Testis (tissue), 3 donors: ENCODE measurements around the gene DMD. TPM values are rescaled to one million over a fixed set of nuclear protein-coding genes. Genes with fewer than 3 reads are reported as not detected.

Source experiments
- DNase-seq: peaks from one replicate; pipeline ENCODE4 v3.0.0-alpha.2; 2019
- H3K27ac ChIP-seq, 2 donors: fragments of 200-600 bp; sonication (generic); one replicate each; pipeline ENCODE4 v1.5.1; 2019
- H3K27me3 ChIP-seq: fragments of 200-600 bp; sonication (generic); one replicate; pipeline ENCODE4 v1.5.1; 2019
- H3K36me3 ChIP-seq: fragments of 200-600 bp; sonication (generic); one replicate; pipeline ENCODE4 v1.5.1; 2017; ENCODE audit warnings: low read depth; ENCODE audit errors: missing control alignments
- H3K4me1 ChIP-seq: fragments of 200-600 bp; sonication (generic); one replicate; pipeline ENCODE4 v1.5.1; 2019
- H3K4me3 ChIP-seq, 2 donors: fragments of 200-600 bp; sonication (generic); one replicate each; pipeline ENCODE4 v1.5.1; 2017 to 2019
- H3K9me3 ChIP-seq: fragments of 200-600 bp; sonication (generic); one replicate; pipeline ENCODE4 v1.5.1; 2017
- POLR2A ChIP-seq: fragments of 450-650 bp; IDR thresholded peaks from one replicate; pipeline ENCODE4 v1.6.1; 2017; ENCODE audit warnings: antibody characterized with exemption, mild to moderate bottlenecking, moderate library complexity
- WGBS, 2 donors: methylation state at CpG; one replicate each; pipeline ENCODE4 v1.1.5; 2018; 5-methylcytosine and 5-hydroxymethylcytosine counted together
- intact Hi-C: fragments of 100-400 bp; cut with DNase I; formaldehyde crosslinking; loops from one replicate; pipeline ENCODE4 v1.15.1; 2023; ENCODE audit warnings: low total_unique reads
- polyA plus RNA-seq: library from polyadenylated mRNA; stranded (reverse); fragments of 350-450 nt; fragmentation: Illumina TruSeq; extraction: RNeasy Lipid Tissue Mini Kit (QIAGEN cat#74804); gene quantifications from one replicate; pipeline ENCODE4 v1.2.3, GENCODE V29; 2014; ENCODE audit warnings: low read depth, low replicate concordance; ENCODE audit not compliant: insufficient read depth
- total RNA-seq, 2 donors: library from RNA; depleted of rRNA; stranded (reverse); fragments of >200 nt; gene quantifications; one replicate each; pipeline ENCODE4 v1.2.3, GENCODE V29; 2016
- TF ChIP-seq, protein P1 (sequence below), 3 experiments: fragments of 450-650 bp in 2 of 3; fragments of 200-600 bp in 1 of 3; sonication (generic) in 1 of 3; IDR thresholded peaks; one replicate each; pipeline ENCODE4 v1.5.1; 2016 to 2019; ENCODE audit warnings: antibody characterized with exemption in 3 of 3, mild to moderate bottlenecking in 2 of 3, moderate library complexity in 1 of 3

Gene DMD
- total and polyA plus RNA-seq, 3 donors from 2014 or later, result 11.3 to 34.1 (median 24.2) TPM

- 50 to 57% methylated on average over 6 of the region's 6 CpGs for WGBS, 2 donors
- H3K9me3 ChIP-seq, result no peaks in the 10 kb centered on the region
- H3K27ac ChIP-seq, result no peak overlapping the region
- no peak for TF ChIP-seq POLR2A
- TF ChIP-seq, protein P1, sequence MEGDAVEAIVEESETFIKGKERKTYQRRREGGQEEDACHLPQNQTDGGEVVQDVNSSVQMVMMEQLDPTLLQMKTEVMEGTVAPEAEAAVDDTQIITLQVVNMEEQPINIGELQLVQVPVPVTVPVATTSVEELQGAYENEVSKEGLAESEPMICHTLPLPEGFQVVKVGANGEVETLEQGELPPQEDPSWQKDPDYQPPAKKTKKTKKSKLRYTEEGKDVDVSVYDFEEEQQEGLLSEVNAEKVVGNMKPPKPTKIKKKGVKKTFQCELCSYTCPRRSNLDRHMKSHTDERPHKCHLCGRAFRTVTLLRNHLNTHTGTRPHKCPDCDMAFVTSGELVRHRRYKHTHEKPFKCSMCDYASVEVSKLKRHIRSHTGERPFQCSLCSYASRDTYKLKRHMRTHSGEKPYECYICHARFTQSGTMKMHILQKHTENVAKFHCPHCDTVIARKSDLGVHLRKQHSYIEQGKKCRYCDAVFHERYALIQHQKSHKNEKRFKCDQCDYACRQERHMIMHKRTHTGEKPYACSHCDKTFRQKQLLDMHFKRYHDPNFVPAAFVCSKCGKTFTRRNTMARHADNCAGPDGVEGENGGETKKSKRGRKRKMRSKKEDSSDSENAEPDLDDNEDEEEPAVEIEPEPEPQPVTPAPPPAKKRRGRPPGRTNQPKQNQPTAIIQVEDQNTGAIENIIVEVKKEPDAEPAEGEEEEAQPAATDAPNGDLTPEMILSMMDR (IDR thresholded peaks at IDR 0.05), result no peak
- H3K4me1 ChIP-seq, result no peaks in the 10 kb centered on the region
- no peak for DNase-seq
- no peaks in the 10 kb centered on the region for H3K27me3 ChIP-seq
- H3K36me3 ChIP-seq, result no peaks in the 10 kb centered on the region
- intact Hi-C loops, result no loop called here
- H3K4me3 ChIP-seq, result no peak overlapping the region
Observed at GRCh38 chrX:31355206-31355955, 1856.0 kb downstream of the DMD start.

DNA sequence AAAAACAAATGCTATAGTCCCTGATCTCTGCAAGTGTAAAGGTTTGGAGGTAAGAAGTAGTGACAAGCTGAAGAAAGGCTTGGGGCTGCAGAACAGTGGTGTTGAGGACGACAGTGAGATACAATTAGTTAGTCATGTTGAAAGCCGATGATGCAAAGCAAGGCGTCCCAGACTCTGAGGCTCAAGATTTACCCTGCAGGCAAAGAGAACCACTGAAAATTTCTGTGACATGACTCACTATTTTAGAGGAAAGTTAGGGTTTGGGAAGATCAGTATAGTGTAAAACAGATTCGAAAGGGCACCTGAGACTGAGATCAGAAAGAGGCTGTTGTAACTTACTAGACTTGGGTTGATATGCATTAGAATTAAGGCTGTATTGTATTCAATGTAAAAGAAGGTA is 1858.3 kb downstream of the DMD start:
- no peaks in the 10 kb centered on the region for H3K9me3 ChIP-seq
- H3K36me3 ChIP-seq, result no peaks in the 10 kb centered on the region
- 84 to 94% methylated on average over 4 of the region's 4 CpGs for WGBS, 2 donors
- H3K27me3 ChIP-seq, result no peaks in the 10 kb centered on the region
- no peak for DNase-seq
- H3K4me1 ChIP-seq, result no peaks in the 10 kb centered on the region
- no peak overlapping the region for H3K27ac ChIP-seq
- intact Hi-C loops, result no loop called here
- no peak overlapping the region for H3K4me3 ChIP-seq
- TF ChIP-seq, protein P1 (IDR thresholded peaks at IDR 0.05), result no peak
- no peak for TF ChIP-seq POLR2A

GRCh38 chrX:31350808-31351074 is 1860.6 kb downstream of the DMD start:
- no peaks in the 10 kb centered on the region for H3K4me1 ChIP-seq
- intact Hi-C loops, result no loop called here
- no peaks in the 10 kb centered on the region for H3K36me3 ChIP-seq
- H3K27me3 ChIP-seq, result no peaks in the 10 kb centered on the region
- 67 to 100% methylated on average over 1 of the region's 1 CpG for whole genome bisulfite sequencing, 2 donors
- DNase-seq, result no peak
- H3K27ac ChIP-seq, result no peak overlapping the region
- no peaks in the 10 kb centered on the region for H3K9me3 ChIP-seq
- no peak overlapping the region for H3K4me3 ChIP-seq
- TF ChIP-seq POLR2A, result no peak
- TF ChIP-seq, protein P1 (IDR thresholded peaks at IDR 0.05), result no peak

DNA sequence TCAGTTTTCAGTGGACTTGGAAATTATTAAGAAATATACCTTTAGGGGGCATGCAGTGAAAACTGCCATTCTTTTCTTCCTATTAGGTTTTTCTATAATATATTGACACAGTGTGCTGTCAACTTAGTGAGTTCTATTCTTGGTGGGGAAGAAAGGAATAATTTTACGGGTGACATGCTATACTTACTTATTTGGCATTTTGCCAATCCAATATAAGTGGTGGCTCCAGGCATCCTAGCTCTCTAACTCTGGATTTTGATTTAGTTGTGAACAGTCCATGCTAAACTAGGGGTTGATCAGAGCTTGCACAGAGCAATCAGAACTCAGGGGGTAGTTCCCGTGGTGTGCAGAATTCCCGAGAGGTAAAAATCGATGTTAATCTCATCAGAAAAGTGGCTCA is 1861.8 kb downstream of the DMD start:
- H3K9me3 ChIP-seq, result no peaks in the 10 kb centered on the region
- no peak overlapping the region for H3K27ac ChIP-seq
- H3K36me3 ChIP-seq, result no peaks in the 10 kb centered on the region
- TF ChIP-seq, protein P1 (IDR thresholded peaks at IDR 0.05), result no peak
- TF ChIP-seq POLR2A, result no peak
- H3K4me1 ChIP-seq, result no peaks in the 10 kb centered on the region
- no peak for DNase-seq
- intact Hi-C loops, result no loop called here
- WGBS, 2 donors, result 92 to 97% methylated on average over 4 of the region's 4 CpGs
- no peak overlapping the region for H3K4me3 ChIP-seq
- H3K27me3 ChIP-seq, result no peaks in the 10 kb centered on the region

GRCh38 chrX:31340587-31340986 is 1870.8 kb downstream of the DMD start:
- Histone ChIP-seq H3K27me3 (no peaks in the 10 kb centered on the region), H3K27ac (no peak overlapping the region), H3K4me1 (no peaks in the 10 kb centered on the region), H3K36me3 (no peaks in the 10 kb centered on the region), H3K4me3 (no peak overlapping the region), H3K9me3 (no peaks in the 10 kb centered on the region)
- TF ChIP-seq, protein P1 (IDR thresholded peaks at IDR 0.05), result no peak
- TF ChIP-seq POLR2A, result no peak
- intact Hi-C loops, result no loop called here
- 64 to 70% methylated on average over 4 of the region's 4 CpGs for WGBS, 2 donors
- DNase-seq, result no peak
